Measurements from ENCODE around the gene KRTAP2-3.
"Not testable (repeated sequence)": the region's sequence is repeated elsewhere in the genome, so short reads cannot be mapped to it uniquely, and the experiment has no call there.

The KRTAP2-3 gene, protein sequence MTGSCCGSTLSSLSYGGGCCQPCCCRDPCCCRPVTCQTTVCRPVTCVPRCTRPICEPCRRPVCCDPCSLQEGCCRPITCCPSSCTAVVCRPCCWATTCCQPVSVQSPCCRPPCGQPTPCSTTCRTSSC

DNA sequence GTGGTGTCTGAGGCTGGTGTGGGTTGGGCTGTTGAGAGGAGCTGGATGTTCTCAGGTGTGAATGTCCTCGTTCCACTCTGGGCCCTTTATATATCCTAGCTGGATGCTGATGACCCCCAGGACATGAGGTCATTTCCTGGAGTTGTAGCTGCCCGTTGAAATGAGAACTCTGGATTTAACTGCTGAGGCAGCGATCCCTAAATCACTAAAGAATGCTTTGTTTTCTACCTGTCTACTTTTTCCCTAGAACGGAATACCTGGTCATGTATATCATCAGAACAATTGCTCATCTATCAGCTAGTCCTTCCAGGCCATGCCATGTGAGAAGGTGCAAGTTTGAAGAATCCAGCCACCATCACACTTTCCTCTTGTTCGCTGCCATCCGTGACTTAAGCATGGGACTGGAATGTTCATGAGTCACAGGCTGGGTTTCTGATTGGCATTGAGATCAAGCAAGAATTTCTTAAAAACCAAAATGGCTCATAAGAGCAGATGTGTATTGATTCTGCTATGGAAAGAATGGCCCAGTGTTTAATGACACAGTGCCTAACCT, at the start of gene KRTAP2-3:
Gene KRTAP2-3 (minus strand): TSS at position 63 of the 553 bp plus-strand sequence. CDS start 64 bp downstream, outside the sequence.
- no peak for DNase-seq

DNA sequence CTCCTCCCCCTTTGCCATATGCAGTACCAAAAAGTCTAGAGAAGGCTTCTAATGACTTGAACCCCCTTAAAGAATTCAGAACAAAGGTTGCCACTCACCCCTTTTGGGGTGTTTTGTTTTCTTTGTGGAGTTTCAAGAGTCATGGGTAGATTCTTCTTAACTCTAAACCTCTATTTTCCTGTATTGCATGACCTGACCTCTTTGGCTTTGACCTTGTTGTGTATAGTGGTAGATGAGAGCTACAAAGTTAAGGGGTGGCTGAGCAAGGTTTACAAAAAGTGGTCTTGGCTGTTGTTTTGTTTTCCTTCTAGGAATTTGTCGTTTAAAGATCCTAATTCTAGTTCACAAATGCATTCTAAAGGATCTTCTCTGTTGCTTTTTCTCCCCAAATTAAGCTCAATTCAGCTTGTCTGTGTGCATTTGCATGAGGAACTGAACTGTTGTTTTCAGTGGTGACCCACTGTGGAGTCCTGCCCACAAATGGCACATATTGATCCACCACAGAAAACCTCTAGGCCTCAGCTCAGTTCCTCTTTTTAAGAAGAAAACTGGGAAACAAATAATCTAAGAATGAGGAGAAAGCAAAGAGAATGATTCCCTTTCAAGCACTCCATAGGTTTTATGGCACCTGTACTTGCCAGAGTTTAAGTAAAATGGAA, 48.9 kb upstream of the KRTAP2-3 start:
- DNase-seq: not testable (repeated sequence)

DNA sequence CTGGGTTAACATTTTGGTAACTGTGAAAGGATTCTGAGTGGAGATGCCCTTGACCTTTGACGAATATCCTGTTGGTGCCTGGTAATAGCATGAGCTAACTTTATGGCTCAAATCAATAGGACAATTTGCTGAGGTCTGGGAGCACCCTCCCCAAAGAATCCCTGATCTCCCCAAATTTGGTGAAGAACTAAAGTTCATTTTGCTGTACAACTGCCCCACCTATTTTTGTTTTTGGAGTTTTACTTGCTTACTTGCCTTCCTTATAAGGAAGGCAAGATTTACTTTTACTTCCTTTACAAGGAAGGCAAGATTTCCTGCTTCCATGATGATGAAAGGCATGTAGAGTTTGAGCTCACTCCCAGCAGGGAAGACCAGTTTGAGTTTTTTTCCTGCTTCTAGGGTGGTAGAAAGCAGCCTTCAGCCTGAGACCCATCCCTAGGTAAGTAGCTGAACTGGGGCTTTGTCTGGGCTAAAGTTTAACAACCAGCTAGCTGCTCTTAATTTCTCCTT, 48.1 kb upstream of the KRTAP2-3 start:
- no peak for DNase-seq

- not testable (repeated sequence) for DNase-seq
These were observed 45.4 kb upstream of the KRTAP2-3 start, which contains the start of gene KRTAP4-9 for GRCh38 chr17:41105347-41105746. KRTAP4-9 (plus strand) TSS chr17:41105389; CDS start chr17:41105389, 0 bp downstream.

DNA sequence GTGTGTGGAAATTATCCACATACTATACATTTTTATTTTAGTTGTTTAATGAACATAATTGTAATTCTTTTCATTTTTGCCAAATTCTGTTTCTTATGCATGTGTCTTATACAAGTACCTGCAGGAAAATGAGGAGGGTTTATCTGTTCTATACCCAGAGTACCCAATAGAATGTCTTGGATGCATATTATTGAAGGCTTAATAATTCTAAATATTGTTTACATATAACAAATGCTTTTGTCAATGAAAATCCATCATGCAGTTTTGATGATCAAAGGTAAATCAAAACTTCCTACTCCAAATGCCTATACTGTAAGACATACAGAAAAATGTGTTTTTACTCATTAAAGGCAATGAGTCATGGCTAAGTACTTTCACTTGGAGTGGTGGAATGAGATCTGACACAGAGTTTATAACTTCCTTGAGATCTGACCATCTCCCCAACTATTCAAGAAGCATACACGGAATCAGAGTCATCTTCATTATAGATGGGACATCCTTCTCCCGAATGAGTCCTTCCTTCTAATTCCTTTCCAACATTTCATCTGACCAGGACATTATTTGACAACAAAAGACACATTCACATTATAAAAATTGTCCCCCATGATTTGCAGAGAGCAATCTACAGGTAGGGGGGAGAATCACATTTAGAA, 44.6 kb upstream of the KRTAP2-3 start:
- not testable (repeated sequence) for DNase-seq

DNA sequence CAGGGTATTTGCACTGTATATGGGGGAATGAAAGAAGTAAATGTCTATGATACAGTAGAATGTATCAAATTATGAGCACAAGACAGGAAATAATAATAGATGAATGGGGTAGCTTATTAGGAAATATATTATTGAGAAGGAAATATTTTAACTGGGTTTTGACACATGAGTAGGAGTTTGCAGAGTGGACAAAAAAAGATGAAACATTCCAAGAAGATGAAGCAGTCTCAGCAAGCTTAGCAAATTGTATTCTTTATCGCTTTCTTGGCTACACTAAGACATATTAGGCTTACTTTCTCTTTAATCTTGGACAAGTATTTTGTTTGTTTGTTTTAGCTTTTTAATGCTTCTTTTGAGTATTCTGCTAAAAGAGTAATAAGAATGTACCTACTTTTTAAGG, 44.0 kb upstream of the KRTAP2-3 start:
- no peak for DNase-seq

GRCh38 chr17:41101586-41102259, 41.8 kb upstream of the KRTAP2-3 start, which contains the start of gene KRTAP4-16:
KRTAP4-16 (minus strand) TSS chr17:41102209; CDS start chr17:41102209, 0 bp downstream.
- no peak for DNase-seq

- not testable (repeated sequence) for DNase-seq
These were observed 40.0 kb upstream of the KRTAP2-3 start for GRCh38 chr17:41099682-41100480.

- DNase-seq: no peak
These were observed 38.6 kb upstream of the KRTAP2-3 start for GRCh38 chr17:41098481-41098880.

DNA sequence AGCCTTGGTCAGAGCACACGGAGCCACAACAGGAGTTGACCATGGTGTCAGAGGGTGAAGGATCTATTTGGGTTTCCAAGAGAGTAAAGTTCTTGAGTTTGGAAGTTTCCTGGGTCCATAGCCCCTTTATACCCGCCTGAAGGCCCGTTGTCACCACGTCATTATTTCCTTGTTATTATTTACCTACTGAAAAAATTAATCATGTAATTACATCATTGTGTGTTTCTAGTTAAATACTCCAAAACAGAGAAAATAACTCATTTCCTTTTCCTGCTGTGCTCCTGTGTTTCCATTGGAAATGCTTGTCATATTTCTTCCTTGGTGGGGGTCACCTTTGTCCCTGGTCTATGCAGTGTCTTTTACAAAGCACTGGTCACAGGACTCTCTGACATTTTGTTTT, 38.1 kb upstream of the KRTAP2-3 start, which contains the start of gene KRTAP4-8:
Gene KRTAP4-8 (minus strand): TSS at position 101 of the 400 bp plus-strand sequence. CDS start 58 bp downstream, at position 43.
- no peak for DNase-seq

DNA sequence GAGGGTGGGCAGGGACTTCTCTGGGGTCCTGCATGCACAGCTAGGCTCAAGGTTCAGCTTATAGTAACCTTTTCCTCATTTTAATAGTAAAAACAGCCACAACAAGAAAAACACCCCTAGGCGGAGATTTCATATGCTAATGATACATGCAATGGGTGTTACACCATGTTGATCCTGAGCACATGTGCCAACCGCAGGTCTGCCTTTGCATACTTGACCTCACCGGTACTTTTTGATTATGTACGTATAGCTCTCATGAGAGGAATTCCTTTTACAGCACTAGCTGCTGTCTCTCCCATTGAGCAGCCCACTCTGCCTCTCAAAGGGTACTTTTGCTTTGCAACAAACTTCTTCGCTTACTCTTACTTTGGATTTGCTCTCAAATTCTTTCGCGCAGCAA, 36.1 kb upstream of the KRTAP2-3 start:
- no peak for DNase-seq

- not testable (repeated sequence) for DNase-seq
These were observed 28.9 kb upstream of the KRTAP2-3 start for GRCh38 chr17:41088760-41089352.

DNA sequence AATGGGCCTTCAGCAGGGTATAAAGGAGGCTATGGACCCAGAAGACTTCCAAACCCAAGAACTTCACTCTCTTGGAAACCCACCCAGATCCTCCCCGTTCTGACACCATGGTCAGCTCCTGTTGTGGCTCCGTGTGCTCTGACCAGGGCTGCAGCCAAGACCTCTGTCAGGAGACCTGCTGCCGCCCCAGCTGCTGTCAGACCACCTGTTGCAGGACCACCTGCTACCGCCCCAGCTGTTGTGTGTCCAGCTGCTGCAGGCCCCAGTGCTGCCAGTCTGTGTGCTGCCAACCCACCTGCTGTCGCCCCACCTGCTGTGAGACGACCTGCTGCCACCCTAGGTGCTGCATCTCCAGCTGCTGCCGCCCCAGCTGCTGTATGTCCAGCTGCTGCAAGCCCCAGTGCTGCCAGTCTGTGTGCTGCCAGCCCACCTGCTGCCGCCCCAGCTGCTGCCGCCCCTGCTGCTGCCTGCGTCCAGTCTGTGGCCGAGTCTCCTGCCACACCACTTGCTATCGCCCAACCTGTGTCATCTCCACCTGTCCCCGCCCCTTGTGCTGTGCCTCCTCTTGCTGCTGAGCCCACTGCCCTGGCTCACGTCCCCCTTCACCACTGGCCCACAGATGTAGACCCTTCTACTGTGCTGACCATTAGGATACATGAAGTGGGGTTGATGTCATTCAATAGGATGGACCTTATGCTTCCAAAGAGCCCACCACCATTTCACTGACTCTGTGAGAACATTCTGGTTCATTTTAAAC, 24.4 kb upstream of the KRTAP2-3 start, which contains the start of gene KRTAP4-7:
Gene KRTAP4-7 (plus strand): TSS at position 51 of the 757 bp plus-strand sequence. CDS start 57 bp downstream, at position 108.
- DNase-seq: not testable (repeated sequence)

DNA sequence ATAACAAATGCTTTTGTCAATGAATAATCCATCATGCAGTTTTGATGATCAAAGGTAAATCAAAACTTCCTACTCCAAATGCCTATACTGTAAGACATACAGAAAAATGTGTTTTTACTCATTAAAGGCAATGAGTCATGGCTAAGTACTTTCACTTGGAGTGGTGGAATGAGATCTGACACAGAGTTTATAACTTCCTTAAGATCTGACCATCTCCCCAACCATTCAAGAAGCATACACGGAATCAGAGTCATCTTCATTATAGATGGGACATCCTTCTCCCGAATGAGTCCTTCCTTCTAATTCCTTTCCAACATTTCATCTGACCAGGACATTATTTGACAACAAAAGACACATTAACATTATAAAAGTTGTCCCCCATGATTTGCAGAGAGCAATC, 23.5 kb upstream of the KRTAP2-3 start:
- DNase-seq: not testable (repeated sequence)

DNA sequence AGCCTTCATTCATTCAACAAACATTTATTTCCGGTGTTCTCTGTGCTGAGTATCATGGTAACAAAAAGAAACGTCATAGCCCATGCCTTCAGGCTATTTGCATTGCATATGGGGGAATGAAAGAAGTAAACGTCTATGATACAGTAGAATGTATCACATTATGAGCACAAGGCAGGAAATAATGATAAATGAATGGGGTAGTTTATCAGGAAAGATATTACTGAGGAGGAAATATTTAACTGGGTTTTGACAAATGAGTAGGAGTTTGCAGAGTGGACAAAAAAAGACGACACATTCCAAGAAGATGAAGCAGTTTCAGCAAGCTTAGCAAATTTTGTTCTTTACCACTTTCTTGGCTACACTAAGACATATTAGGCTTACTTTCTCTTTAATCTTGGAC, 22.7 kb upstream of the KRTAP2-3 start:
- no peak for DNase-seq

DNA sequence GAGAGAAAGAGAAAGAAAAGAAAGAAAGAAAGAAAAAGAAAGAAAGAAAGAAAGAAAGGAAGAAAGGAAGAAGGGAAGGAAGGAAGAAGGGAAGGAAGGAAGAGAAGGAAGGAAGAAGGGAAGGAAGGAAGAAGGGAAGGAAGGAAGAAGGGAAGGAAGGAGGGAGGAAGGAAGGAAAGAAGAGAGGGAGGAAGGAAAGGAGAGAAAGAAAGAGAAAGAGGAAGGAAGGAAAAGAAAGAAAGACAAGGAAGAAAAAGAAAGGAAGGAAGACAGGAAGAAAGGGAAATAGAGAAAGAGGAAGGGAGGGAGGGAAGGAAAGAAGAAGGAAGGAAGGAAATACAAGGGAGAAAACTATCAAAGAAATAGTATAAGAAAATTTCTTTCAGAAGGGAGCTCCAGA, 16.9 kb upstream of the KRTAP2-3 start:
- DNase-seq: no peak

GRCh38 chr17:41073676-41074075, 13.8 kb upstream of the KRTAP2-3 start:
- DNase-seq: no peak

DNA sequence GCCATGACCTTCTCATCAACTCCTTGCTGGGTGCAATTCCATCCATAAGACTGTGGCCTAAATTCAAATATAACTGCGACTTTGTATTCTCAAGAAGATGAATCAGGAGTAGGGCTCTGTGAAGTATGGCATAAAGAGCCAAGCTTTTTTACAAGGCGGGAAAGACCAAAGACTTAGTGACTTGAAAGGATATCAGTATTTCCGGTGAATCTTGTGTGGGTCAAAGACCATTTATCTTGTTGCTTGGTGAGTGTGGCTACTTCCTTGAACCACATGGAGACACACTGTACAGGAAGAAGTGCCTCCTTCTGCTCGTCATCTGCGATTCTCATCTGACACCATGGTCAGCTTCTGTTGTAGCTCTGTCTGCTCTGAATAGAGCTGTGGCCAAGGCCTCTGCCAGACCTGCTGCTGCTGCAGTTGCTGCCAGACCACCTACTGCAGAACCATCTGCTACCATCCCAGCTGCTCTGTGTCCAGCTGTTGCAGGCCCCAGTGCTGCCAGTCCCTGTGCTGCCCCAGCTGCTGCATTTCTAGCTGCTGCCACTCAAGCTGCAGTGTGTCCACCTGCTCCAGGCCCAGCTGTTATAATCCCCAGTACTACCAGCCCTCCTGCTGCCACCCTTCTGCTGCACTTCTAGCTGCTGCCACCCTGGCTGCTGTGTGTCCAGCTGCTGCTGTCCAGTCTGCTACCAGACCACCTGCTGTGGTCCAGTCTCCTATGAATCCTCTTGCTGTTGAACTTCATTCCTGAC, 11.9 kb upstream of the KRTAP2-3 start:
- DNase-seq: no peak

DNA sequence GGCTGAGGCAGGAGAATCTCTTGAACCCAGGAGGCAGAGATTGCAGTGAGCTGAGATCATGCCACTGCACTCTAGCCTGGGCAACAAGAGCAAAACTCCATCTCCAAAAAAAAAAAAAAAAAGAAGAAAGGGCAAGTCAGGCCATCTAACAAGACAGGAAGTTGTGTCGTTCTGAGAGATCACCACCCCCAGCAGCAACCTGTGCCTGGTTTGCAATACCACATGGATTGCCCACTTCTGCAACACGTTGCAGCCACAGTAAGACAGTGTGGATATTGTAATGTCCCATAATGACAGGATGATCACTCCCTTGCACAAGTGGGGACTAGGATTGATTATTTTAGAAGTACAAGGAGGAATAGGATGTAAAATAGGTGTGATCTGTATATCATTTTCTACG, 9.1 kb upstream of the KRTAP2-3 start:
- no peak for DNase-seq

DNA sequence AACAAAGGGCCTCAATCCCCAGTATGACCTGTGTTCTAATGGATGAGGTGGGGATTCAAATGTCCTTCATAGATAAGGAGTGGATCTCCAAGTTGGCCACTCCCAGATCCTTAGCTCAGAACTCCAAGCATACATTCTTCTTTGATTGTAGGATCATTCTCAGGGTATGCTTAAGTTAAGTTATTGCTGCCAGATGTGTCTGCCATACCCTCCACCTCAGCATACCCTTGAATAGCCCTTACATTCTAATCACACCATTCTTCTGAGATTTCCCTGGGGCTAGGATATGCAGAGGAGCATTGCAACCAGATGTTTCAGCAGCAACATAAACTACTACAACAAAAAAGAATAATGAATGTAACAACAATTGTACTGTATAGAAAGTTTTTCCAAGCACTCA, 7.4 kb upstream of the KRTAP2-3 start:
- no peak for DNase-seq
